ENCODE results near the gene DPP6. TPM values are rescaled to one million over a fixed set of nuclear protein-coding genes. Genes with fewer than 3 reads are reported as not detected.

DPP6 gene
- total and polyA plus RNA-seq, 2 experiments from 2014 or later, result not detected

- no peak for TF ChIP-seq REST (IDR thresholded peaks at IDR 0.05; ENCODE audit: unreplicated experiment)
- no peak for TF ChIP-seq ZNF331 (CRISPR knock-in tag; IDR thresholded peaks at IDR 0.05; ENCODE audit: low read depth)
- no peak for TF ChIP-seq POLR2AphosphoS5 (IDR thresholded peaks at IDR 0.05; ENCODE audit: low read depth)
- TF ChIP-seq STAT1 (IDR thresholded peaks at IDR 0.05; ENCODE audit: unreplicated experiment), result no peak
- no peak for TF ChIP-seq NANOG (IDR thresholded peaks at IDR 0.05; ENCODE audit: borderline replicate concordance)
- no peak for TF ChIP-seq ZNF114 (CRISPR knock-in tag; IDR thresholded peaks at IDR 0.05)
- no peak for TF ChIP-seq CREB1 (CRISPR knock-in tag; IDR thresholded peaks at IDR 0.05; ENCODE audit: low read depth)
Observed at GRCh38 chr7:154308928-154309327, 256.7 kb downstream of the DPP6 start (continued).

GRCh38 chr7:154310114-154310513 lies 257.9 kb downstream of the DPP6 start:
- Histone ChIP-seq H3K27me3 (ENCODE audit: insufficient read depth) (no peaks in the 10 kb centered on the region), H3K79me2 (replicated peaks; ENCODE audit: insufficient read depth) (no peaks in the 10 kb centered on the region), H3K9me2 (ENCODE audit: insufficient read depth) (no peaks in the 10 kb centered on the region), H3K36me3 (ENCODE audit: insufficient read depth) (peaks cover 8% of the 10 kb centered on the region; the same call in 1 of the 2 replicates), H3K27ac (ENCODE audit: low read depth) (no peak overlapping the region), H2AFZ (no peak overlapping the region), H3K4me3 (no peak overlapping the region), H3K4me1 (ENCODE audit: insufficient read depth) (no peaks in the 10 kb centered on the region), H3F3A (replicated peaks; ENCODE audit: low read depth) (no peaks in the 10 kb centered on the region), H4K20me1 (replicated peaks; ENCODE audit: insufficient read depth) (no peaks in the 10 kb centered on the region), H3K4me2 (no peak overlapping the region)
- H3K27ac Mint-ChIP-seq, result 0 out of 2 replicates have a peak overlapping the region, but pooled peaks have one; percentile 46
- no peak for ATAC-seq
- no peak overlapping the region for H3K4me3 Mint-ChIP-seq
- peaks cover 36% of the 10 kb centered on the region for H3K4me1 Mint-ChIP-seq
- no peaks in the 10 kb centered on the region for H3K36me3 Mint-ChIP-seq (ENCODE audit: low read depth)
- no peaks in the 10 kb centered on the region for H3K9me3 Mint-ChIP-seq
- DNase-seq (ENCODE audit: low spot score), result no peak
- TF ChIP-seq CTCF (conservative IDR thresholded peaks at IDR 0.05; ENCODE audit: low read depth in 2 of 2), result no peak
- no peak for TF ChIP-seq ZNF462 (CRISPR knock-in tag; IDR thresholded peaks at IDR 0.05)
- no peak for TF ChIP-seq ZNF331 (CRISPR knock-in tag; IDR thresholded peaks at IDR 0.05; ENCODE audit: low read depth)
- peaks cover 7% of the 10 kb centered on the region for H3K27me3 Mint-ChIP-seq (ENCODE audit: insufficient read depth, low read depth, poor library complexity)
